ENCODE results near the gene SLC10A4.

Gene SLC10A4

DNA sequence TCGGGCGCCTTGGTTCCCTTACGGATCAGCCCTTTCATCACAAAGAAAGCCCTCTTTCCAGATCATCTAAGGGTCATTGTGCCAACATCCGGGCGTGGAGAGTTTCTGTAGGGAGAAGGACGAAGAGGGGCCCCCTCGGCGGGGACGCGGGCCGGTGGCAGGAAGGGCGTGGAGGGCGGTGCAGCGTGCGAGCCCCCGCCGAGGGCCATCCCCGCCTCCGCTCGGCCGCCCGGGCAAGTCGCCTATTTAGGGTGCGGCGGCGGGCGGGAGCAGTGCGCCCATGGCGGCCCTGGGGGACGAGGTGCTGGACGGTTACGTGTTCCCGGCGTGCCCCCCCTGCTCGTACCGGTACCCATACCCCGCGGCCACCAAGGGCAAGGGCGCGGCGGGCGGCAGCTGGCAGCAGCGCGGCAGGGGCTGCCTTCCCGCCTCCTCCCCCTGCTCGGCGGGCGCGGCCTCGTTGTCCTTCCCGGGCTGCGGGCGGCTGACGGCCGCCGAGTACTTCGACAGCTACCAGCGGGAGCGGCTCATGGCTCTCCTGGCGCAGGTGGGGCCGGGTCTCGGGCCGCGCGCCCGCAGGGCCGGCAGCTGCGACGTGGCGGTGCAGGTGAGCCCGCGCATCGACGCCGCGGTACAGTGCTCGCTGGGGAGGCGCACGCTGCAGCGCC is 7.0 kb downstream of the SLC10A4 start, which contains the start of gene ZAR1:
TSS of gene ZAR1 (plus strand) at position 241 of the 668 bp plus-strand sequence. CDS start at position 281, 40 bp downstream.
- no peak for DNase-seq

DNA sequence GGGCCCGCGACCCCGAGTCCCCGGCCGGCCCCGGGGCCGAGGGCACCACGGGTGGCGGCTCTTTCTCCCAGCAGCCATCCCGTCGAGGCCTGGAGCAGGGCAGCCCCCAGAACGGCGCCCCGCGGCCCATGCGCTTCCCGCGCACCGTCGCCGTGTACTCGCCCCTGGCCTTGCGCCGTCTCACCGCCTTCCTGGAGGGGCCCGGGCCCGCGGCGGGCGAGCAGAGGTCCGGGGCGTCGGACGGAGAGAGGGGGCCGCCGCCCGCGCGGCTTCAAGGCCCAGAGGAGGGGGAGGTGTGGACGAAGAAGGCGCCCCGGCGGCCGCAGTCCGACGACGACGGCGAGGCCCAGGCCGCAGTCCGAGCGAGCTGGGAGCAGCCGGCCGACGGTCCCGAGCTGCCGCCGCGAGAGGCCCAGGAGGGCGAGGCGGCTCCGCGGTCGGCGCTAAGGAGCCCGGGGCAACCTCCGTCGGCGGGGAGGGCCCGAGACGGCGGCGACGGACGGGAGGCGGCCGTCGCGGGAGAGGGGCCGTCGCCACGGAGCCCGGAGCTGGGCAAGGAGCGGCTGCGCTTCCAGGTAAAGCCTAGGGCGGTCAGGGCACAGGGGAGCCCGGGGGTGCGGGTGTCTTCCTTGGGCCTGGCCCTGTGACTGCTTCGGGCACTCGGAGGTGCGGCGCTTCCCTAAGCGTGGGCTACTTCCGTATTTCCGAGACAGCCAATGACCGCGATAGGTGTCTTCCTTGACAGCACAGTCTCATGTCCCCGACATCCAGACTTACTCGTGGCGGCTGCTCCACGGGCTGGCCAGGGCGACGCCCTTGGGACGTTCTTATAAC is 7.8 kb downstream of the SLC10A4 start:
- no peak for DNase-seq

DNA sequence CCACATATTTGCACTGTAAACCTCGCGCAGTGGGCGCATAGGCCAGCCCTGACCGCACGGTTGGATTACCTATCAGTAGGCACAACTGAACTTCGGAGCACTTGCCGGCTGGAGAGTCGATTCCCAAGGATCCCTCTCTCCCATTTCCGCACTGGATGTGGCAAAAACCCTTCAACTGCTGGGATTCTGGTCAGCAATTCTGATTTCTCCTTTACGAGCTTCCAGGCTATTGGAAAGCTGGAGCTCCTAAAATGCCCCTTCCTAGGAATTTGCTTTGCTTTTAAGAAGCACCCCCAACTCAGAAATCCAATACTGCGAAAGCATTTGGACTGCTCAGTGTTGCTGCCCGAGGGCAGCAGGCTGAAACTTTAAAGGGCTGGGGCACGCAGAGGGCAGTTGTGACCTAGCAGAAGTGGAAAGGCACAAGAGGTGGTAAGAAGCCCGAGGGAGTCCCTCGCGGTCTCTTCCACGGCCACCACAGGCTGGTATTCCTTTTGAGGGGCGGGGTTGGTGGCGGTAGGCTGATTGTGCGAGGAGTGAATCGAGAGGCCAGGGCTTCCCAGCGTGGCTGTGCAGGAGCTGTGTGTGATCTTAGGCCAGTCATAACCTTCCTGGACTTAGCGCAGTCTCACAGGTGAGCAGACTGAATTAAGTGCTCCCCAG is 8.5 kb downstream of the SLC10A4 start:
- no peak for DNase-seq

DNA sequence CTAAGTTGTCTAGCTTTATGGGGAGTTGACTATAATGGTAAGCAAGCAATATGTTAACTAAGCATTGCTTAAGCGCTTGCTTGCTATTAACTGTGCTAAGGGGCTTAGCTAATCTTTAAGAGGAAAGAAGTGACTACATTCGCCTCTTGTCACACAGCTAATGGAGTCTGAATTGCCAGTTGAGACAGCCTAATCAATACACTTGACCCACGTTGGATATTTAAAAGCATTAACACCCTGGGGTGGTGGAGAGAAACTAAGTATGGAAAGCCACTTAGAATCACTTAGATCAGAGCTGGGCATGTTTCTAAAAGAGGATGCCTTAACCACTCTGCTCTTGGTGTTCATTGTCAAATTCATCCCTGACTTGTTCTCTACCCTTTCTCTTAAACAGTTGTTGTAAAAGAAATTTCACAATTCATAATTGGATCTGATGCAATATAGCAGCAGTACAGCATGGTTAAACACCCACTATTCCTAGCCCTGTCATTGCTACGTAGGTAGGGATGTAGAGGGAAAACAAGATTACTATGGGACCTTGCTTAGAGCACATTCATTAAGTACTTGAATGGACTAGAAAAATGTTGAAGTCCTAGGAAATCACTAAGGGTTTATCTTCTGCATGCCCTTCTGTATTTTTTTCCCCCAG is 10.4 kb downstream of the SLC10A4 start:
- DNase-seq = no peak

DNA sequence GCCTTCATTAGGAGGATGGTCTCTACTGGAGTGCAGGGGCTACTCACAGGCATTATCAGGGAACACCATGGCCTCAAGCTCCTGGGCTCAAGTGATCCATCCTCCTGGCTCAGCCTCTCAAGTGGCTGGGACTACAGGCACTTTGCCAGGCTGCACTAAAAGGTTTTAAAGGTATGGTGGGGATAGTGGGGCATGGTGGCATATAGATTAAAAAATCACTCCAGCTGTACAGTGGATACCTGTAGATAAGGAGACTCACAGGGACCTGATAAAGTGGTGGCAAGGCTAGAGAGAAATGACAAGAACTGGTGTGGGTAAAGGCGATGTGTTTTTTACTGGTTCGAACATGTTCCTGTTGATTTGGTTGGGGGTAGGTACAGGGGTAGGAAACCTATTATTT is 12.8 kb downstream of the SLC10A4 start:
- no peak for DNase-seq

DNA sequence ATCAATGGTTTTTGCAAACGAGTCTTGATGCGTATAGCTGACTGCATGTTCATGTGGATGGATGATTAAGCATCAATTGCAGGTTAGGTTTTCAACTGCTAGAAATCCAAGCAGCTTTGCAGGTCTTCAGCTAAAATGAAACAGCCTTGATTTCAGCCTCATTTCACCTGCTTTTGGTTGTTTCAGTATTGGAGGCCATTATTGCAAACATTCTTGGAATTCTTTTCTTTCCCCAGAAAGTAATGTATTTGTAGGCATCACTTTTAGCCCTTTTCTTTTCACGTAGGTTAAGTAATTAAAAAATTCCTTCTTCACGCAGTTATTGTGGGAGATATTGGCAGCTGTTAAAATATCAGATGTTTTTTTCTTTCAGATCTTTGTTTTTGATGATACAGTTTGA is 15.8 kb downstream of the SLC10A4 start:
- no peak for DNase-seq

DNA sequence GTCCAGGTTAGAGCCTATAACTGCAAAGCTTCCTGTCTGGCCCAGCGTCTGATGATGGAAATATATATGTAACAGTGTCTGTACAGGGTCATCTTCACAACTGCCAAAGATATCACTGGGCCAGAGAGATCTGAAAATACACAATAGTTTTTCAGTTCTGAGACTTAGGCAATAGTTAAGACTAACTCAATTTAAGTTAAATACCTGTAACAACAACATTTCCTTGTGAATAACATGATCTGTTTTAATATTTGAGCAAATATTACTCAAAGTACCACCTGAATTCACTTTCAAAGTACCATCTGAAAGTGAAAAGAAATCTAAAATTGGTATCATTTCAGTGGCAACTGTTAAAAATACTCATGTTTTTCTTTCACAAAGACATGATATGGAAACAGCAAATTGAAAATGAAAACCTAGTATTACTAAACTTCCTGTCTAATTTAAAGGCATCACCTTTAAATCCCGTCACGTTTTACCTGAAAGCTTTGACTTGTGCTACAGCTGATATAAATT is 16.5 kb downstream of the SLC10A4 start:
- DNase-seq = no peak

DNA sequence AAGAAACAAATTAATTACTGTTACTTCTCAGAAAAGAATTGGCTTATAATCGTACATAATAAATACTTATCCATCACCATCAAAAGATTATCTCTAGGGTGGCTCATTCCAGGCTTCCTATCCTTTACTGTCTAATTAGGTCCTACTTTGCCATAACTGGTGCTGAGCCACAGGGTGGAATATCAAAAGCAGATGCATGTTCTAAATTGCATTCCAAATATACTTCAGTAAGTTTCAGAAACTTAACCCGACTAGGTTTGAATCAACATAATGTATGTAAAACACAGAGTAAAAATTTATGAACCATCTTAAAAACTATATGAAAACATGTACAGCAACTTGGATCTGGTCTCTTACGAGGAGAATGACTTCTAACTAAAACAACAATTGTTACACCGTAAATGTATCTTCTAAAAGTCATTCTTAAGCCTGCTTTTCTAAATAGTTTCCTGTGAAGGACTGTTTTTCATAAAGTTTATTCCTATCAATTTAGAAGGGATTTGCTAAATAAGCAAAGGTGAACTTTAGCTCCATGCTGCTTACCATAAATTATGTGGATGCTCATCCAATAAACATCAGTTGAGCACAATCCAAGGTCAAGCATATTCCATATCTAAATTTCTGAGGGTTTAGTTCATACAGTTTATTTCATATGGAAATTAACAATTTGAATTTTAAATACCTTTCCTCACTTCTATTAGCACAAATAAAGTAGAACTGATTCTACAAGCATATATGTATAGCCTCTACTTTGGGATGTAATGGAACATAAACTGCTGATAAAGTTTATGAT is 20.3 kb downstream of the SLC10A4 start:
- no peak for DNase-seq

DNA sequence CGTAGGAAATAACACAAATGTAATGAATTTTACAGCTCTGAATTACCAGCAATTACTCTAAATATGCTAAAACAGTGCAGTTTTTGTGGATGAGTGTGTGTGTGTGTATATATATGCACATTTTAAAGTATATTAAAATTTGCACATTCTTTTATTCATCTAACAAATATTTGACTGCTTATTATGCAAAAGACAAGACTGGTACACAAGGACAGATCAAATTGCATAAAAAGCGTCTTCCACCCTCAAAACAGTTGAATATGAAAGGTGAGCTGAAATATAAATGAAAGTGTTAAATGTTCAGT is 20.8 kb downstream of the SLC10A4 start:
- no peak for DNase-seq

DNA sequence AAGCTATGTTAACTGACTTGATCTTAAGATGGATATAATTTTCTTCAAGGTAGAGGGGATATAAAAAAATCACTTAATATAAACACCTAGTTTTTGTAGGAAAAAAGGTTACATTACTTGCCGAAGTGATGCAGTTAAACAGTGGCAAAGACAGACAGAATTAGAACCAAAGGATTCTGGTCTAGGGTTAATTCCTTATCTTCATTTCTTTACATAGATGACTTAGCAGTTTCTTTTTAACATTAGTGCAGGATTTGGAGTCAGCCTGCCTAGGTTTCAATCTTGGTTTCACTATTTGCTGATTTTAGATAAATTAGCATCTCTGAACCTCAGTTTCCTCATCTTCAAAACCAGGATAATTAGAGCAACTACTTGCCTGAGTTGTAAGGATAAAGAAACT is 21.2 kb downstream of the SLC10A4 start:
- DNase-seq = no peak

DNA sequence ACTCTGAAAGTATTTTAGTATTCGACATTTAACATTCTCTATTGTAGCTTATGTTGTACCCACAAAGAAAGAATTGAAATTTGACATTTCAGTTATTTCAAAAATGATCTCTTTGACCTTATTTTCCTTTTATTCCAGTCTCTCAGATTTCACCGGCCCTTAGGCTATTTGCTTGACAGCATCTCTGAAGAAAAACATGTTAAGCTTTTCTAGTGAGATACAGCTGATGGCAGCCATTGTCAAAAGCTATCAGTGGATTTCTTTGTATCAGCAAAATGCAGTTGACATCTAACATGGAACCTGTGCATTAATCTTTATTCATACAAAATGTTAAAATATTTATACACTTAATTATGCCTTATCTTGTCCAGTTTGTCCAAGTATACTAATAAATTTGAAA is 23.6 kb downstream of the SLC10A4 start:
- DNase-seq = no peak

DNA sequence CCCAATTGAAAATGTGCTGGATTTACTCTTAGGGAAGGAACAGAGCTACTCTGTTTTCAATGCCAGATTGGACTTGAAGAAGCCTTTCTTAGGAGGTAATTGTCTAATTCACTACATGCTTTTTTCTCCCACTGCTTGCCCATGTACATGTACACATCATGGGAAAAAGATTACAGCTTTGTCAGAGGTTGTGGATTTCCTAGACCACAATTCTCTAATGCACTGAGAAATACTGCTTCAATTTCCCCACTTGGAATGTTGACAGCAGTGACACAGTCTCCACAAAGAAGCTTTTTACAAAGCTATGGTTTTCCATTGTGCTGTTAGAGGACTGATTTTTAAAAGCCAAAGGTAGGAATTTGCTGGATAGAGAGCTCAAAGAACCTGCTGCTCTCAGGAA is 26.4 kb downstream of the SLC10A4 start:
- DNase-seq = no peak

DNA sequence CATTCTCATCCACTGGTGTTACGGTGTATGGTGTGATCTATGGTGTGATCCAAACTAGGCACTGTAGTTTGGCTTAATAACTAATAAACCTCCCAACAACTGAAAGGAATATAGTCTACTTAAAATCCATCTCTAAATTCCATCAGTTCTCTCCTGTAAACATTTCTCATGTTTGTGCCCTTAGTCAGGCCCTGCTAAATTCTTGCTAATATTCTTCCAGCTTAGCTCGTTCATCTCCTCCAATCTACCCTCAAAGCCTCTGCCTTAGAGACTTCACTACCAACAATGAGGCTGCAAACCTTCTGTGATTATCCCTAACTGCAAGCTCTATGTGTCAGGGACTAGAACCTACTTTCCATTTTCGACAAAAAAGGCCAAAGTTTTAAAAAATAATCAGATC is 35.0 kb downstream of the SLC10A4 start:
- DNase-seq = no peak

DNA sequence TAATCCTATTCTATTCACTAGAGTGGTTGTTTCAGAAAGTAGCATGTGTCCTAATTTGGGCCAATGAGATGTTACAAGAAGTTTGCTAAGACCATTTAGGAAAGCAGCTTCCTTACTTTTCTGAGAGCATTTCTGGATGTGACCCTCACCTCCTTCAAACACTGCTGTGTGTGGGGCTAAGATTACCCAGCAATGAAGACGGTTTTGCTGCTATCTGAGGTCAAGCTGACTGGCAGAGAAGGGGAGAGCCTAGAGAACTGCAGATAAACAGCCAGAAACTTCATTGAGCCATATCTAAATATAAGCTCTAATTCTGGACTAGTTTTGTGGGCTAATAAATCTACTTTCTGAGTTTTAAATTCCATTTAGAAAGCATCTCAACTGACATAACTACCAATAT is 43.3 kb downstream of the SLC10A4 start:
- DNase-seq = no peak

DNA sequence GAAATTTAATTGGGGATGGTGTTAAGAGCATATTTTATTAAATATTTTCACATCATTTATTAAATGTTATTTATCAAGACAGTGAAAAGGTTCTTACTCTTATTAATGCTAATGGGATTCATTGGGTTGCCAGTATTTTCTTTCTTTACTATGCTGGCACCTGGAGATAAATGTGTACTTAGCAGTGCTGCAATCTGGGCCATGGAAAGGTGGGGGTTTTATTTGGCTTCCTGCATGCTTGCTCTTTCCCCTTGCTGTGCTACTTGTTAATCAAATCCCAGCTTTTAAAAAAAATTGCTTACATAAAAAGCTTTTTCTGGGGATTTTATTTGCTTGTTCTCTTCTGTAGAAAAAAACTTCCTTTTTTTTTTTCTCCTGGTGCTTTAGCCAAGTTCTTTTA is 55.2 kb downstream of the SLC10A4 start:
- no peak for DNase-seq
